Transverse colon (tissue), 4 donors: ENCODE data around the gene WDR31. TPM values are rescaled to one million over a fixed set of nuclear protein-coding genes. Genes with fewer than 3 reads are reported as not detected.

ENCODE experiments used
- DNase-seq: peaks from one replicate; pipeline ENCODE4 v3.0.0-alpha.2; 2019
- H3K27ac ChIP-seq, 4 donors: fragments of 200-600 bp; sonication (generic); 2 replicates each; pipeline ENCODE4 v1.5.1; 2016 to 2018; ENCODE audit warnings: inconsistent platforms in 4 of 4
- H3K27me3 ChIP-seq: fragments of 200-600 bp; sonication (generic); 2 replicates; pipeline ENCODE4 v1.5.1; 2017; ENCODE audit warnings: inconsistent platforms
- H3K36me3 ChIP-seq, 4 donors: fragments of 200-600 bp; sonication (generic); 2 replicates each; pipeline ENCODE4 v1.5.1; 2017 to 2019; ENCODE audit warnings: inconsistent platforms in 4 of 4
- H3K4me1 ChIP-seq, 4 donors: fragments of 200-600 bp; sonication (generic); 2 replicates each; pipeline ENCODE4 v1.5.1; 2017 to 2020; ENCODE audit warnings: inconsistent platforms in 4 of 4
- H3K4me3 ChIP-seq, 4 donors: fragments of 200-600 bp; sonication (generic); 1 replicate in 1 of 4; 2 replicates in 3 of 4; pipeline versions ENCODE4 v1.5.1 to v1.6.1; 2017 to 2019; ENCODE audit warnings: inconsistent platforms in 4 of 4
- H3K9me3 ChIP-seq, 2 donors: fragments of 200-600 bp; sonication (generic); 2 replicates each; pipeline ENCODE4 v1.5.1; 2017 to 2019; ENCODE audit warnings: inconsistent platforms in 2 of 2
- EP300 ChIP-seq: sonication (generic); formaldehyde crosslinking; IDR thresholded peaks from one replicate; pipeline ENCODE4 v1.6.1; 2017; ENCODE audit warnings: antibody characterized with exemption, low read depth
- POLR2A ChIP-seq: fragments of 450-650 bp; IDR thresholded peaks from one replicate; pipeline ENCODE4 v1.6.1; 2016; ENCODE audit warnings: antibody characterized with exemption, mild to moderate bottlenecking, moderate library complexity
- POLR2AphosphoS5 ChIP-seq, 3 donors: sonication (generic); formaldehyde crosslinking; IDR thresholded peaks; one replicate each; pipeline ENCODE4 v1.6.1; 2016; ENCODE audit warnings: antibody characterized with exemption in 3 of 3
- WGBS, 2 donors: methylation state at CpG; one replicate each; pipeline ENCODE4 v1.1.5; 2018; ENCODE audit warnings: low coverage in 1 of 2; 5-methylcytosine and 5-hydroxymethylcytosine counted together
- in situ Hi-C, 4 donors: fragments of 200-750 bp; cut with MboI; loops; one replicate each; pipeline versions ENCODE4 v1.15.0 to v1.15.1; 2017; ENCODE audit warnings: low sequenced_read_pairs in 3 of 4, low pct_ligation_motif_present in 1 of 4, low pct_unique_long_range_greater_than_20kb in 1 of 4
- intact Hi-C: fragments of 100-400 bp; cut with DNase I; formaldehyde crosslinking; loops from one replicate; pipeline ENCODE4 v1.15.1; 2023; ENCODE audit warnings: low total_unique reads
- total RNA-seq, 4 donors: library from RNA; depleted of rRNA; stranded (reverse); fragments of >200 nt; gene quantifications; one replicate each; pipeline ENCODE4 v1.1.0, GENCODE V29; 2016
- TF ChIP-seq, protein P1 (sequence below), 5 experiments: fragments of 200-600 bp in 3 of 5; fragments of 450-650 bp in 2 of 5; sonication (generic) in 3 of 5; IDR thresholded peaks; 1 replicate in 2 of 5; 2 replicates in 3 of 5; pipeline ENCODE4 v1.5.1; 2016 to 2017; ENCODE audit warnings: antibody characterized with exemption in 5 of 5, inconsistent platforms in 3 of 5, mild to moderate bottlenecking in 2 of 5, moderate library complexity in 1 of 5

The WDR31 gene
- total RNA-seq, 4 donors from 2014 or later = 0.60 to 3.0 (median 1.6) TPM

DNA sequence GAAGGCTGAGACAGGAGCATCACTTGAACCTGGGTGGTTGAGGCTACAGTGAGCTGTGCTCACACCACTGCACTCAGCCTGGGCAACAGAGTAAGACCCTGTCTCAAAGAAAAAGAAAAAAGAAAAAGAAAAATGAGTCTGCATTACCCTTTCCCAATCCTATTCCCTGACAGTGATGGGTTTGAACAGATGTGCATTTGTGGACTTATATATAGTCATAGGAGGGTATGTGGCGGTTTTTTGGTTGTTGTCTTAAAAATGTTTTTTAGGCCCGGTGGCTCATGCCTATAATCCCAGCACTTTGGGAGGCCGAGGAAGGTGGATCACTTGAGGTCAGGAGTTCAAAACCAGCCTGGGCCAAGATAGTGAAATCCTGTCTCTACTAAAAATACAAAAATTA is 23.3 kb upstream of the WDR31 start:
- DNase-seq = no peak
- TF ChIP-seq EP300 (no peak), POLR2AphosphoS5 (IDR thresholded peaks at IDR 0.05) (no peak), POLR2A (no peak)
- TF ChIP-seq, protein P1, sequence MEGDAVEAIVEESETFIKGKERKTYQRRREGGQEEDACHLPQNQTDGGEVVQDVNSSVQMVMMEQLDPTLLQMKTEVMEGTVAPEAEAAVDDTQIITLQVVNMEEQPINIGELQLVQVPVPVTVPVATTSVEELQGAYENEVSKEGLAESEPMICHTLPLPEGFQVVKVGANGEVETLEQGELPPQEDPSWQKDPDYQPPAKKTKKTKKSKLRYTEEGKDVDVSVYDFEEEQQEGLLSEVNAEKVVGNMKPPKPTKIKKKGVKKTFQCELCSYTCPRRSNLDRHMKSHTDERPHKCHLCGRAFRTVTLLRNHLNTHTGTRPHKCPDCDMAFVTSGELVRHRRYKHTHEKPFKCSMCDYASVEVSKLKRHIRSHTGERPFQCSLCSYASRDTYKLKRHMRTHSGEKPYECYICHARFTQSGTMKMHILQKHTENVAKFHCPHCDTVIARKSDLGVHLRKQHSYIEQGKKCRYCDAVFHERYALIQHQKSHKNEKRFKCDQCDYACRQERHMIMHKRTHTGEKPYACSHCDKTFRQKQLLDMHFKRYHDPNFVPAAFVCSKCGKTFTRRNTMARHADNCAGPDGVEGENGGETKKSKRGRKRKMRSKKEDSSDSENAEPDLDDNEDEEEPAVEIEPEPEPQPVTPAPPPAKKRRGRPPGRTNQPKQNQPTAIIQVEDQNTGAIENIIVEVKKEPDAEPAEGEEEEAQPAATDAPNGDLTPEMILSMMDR (IDR thresholded peaks at IDR 0.05) = no peak
- Histone ChIP-seq H3K4me3 (no peak overlapping the region), H3K9me3 (no peaks in the 10 kb centered on the region), H3K27ac (no peak overlapping the region), H3K4me1 (no peaks in the 10 kb centered on the region), H3K36me3 (no peaks in the 10 kb centered on the region), H3K27me3 (no peaks in the 10 kb centered on the region)
- intact Hi-C loops = no loop called here
- 91% methylated on average over 3 of the region's 3 CpGs; no CpG with 5 or more reads in 1 of the 2 donors for WGBS, 2 donors
- in situ Hi-C loops = no loop called here

DNA sequence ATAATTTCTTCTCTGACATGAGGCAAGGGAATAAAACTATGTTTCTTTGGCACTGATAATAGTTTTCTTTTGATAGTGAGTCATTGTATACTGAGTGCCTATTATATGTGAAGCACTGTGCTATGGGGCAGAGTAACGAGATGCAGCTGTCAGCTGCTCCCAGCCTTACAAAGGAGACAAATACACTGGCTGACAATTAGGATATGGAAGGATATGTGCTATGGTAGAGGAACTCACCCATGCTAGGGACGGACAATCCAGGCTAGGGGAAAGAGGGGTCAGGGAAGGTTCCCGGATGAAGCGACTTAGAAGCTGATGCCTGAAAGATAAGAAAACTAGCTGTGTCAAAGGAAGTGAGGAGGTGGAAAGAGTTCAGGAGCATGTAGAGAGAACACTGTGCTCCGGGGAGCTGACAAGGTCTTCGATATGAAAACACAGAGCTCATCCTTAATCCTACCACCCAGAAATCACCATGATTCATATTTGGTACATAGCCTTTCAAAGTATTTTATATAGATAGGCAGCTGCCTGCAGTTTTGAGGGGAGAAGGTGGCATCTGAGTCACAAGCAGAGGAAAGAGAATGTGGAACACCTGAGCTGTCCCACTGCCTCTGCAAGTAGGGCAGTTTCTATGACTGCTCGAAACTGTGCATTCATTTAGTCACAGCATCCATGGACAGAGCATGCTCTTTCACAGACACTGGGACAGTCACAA is 21.4 kb upstream of the WDR31 start:
- no peaks in the 10 kb centered on the region for H3K4me1 ChIP-seq
- 68 to 80% methylated on average over 1 to 7 of the region's 7 CpGs for WGBS, 2 donors
- no peak overlapping the region for H3K27ac ChIP-seq
- no peaks in the 10 kb centered on the region for H3K36me3 ChIP-seq
- in situ Hi-C loops (no loop called here), intact Hi-C loops (no loop called here)
- no peak for DNase-seq
- H3K4me3 ChIP-seq = no peak overlapping the region
- no peaks in the 10 kb centered on the region for H3K9me3 ChIP-seq
- TF ChIP-seq POLR2AphosphoS5 (IDR thresholded peaks at IDR 0.05) (no peak), EP300 (no peak), POLR2A (no peak)
- TF ChIP-seq, protein P1 (IDR thresholded peaks at IDR 0.05) = no peak
- H3K27me3 ChIP-seq = no peaks in the 10 kb centered on the region

DNA sequence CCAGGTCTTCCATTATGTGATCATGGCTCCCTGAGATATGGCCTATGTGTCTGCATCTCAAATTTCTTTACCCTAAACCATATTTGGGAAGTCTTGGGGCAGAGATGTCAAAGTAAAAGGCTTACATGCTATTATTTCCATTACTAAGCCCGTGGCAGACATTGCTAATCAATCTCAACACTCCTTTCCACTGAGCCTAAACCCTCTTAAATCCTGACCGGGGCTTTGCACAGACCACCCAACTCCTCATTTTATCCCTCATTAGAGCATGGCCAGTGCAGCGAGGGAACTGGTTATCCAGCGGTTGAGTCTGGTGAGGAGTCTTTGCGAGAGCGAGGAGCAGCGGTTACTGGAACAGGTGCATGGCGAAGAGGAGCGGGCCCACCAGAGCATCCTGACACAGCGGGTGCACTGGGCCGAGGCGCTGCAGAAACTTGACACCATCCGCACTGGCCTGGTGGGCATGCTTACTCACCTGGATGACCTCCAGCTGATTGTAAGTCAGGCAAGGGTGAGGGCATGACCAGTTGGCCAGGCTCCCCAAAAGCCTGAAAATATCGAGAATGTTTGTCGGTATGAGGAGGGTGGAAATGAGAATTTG is 20.3 kb upstream of the WDR31 start:
- no peak overlapping the region for H3K27ac ChIP-seq
- H3K36me3 ChIP-seq = no peaks in the 10 kb centered on the region

DNA sequence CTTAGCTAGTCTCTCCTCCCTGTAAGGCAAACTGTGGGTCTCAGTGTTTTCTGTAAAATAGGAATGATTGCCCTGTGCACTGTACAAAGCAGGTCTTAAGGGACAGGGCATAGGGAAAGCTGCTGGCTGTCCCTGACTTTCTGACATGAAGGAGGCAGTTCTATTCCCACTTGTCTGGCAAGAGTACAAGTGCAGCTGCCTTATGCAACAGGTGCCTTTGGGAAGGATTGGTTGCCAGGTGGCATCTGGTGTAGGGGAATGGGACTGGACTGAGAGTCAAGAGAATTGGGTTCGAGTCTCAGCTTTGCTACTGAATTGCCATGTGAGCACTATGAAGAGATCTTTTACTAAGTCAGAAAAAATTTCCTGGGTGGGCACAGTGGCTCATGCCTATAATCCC is 19.3 kb upstream of the WDR31 start:
- 89% methylated on average over 1 of the region's 1 CpG; no CpG with 5 or more reads in 1 of the 2 donors for WGBS, 2 donors
- Histone ChIP-seq H3K36me3 (no peaks in the 10 kb centered on the region), H3K4me1 (no peaks in the 10 kb centered on the region), H3K9me3 (no peaks in the 10 kb centered on the region), H3K27me3 (no peaks in the 10 kb centered on the region), H3K4me3 (no peak overlapping the region), H3K27ac (no peak overlapping the region)
- DNase-seq = no peak
- intact Hi-C loops = no loop called here
- TF ChIP-seq EP300 = no peak
- TF ChIP-seq POLR2AphosphoS5 (IDR thresholded peaks at IDR 0.05) = no peak
- TF ChIP-seq, protein P1 (IDR thresholded peaks at IDR 0.05) = no peak
- TF ChIP-seq POLR2A = no peak
- in situ Hi-C loops = no loop called here

More for the DNA sequence above, 20.3 kb upstream of the WDR31 start:
- Histone ChIP-seq H3K9me3 (no peaks in the 10 kb centered on the region), H3K27me3 (no peaks in the 10 kb centered on the region), H3K4me1 (no peaks in the 10 kb centered on the region), H3K4me3 (no peak overlapping the region)
- no peak for DNase-seq
- in situ Hi-C loops (no loop called here), intact Hi-C loops (no loop called here)
- WGBS, 2 donors = 85 to 93% methylated on average over 2 to 15 of the region's 15 CpGs
- TF ChIP-seq EP300 = no peak
- TF ChIP-seq POLR2A = no peak
- TF ChIP-seq POLR2AphosphoS5 (IDR thresholded peaks at IDR 0.05) = no peak
- TF ChIP-seq, protein P1 (IDR thresholded peaks at IDR 0.05) = no peak
